ENCODE data around the gene CORO2A. TPM values are rescaled to one million over a fixed set of nuclear protein-coding genes. Genes with fewer than 3 reads are reported as not detected.

The CORO2A gene
- total and polyA plus RNA-seq, 2 of the 8 experiments (the other 6 are each of a cell fraction or from before 2014, with no cell fraction given) = 13.7 to 27.9 TPM

- TF ChIP-seq USF2 (IDR thresholded peaks at IDR 0.05; ENCODE audit: low read length) (no peak), SUZ12 (IDR thresholded peaks at IDR 0.05; ENCODE audit: low read length) (no peak), CHD2 (IDR thresholded peaks at IDR 0.05; ENCODE audit: low read length) (no peak), SP1 (IDR thresholded peaks at IDR 0.05; ENCODE audit: low read depth, low read length) (no peak)
These were observed 56.9 kb downstream of the CORO2A start (continued) for GRCh38 chr9:98135558-98135934.
